Ecto neural progenitor cell (in vitro differentiated cells): Measurements from ENCODE around the gene KRT9.
"Not testable (repeated sequence)": the region's sequence is repeated elsewhere in the genome, so short reads cannot be mapped to it uniquely, and the experiment has no call there.

Experiments used
- DNase-seq: peaks from one replicate; pipeline ENCODE4 v3.0.0-alpha.2; 2018; ENCODE audit warnings: low spot score

The KRT9 gene

GRCh38 chr17:41600318-41600717, 28.5 kb upstream of the KRT9 start:
- DNase-seq = no peak

- DNase-seq = no peak
These were observed 27.8 kb upstream of the KRT9 start for GRCh38 chr17:41599680-41600079.

GRCh38 chr17:41595585-41595984, 23.7 kb upstream of the KRT9 start:
- no peak for DNase-seq

- DNase-seq = no peak
These were observed 22.6 kb upstream of the KRT9 start for GRCh38 chr17:41594363-41594915.

GRCh38 chr17:41593306-41593981, 21.6 kb upstream of the KRT9 start:
- DNase-seq = no peak

- no peak for DNase-seq
These were observed 20.9 kb upstream of the KRT9 start for GRCh38 chr17:41592601-41593305.

- DNase-seq = no peak
These were observed 17.4 kb upstream of the KRT9 start for GRCh38 chr17:41589301-41589700.

- DNase-seq = no peak
These were observed 16.4 kb upstream of the KRT9 start for GRCh38 chr17:41588126-41588810.

- no peak for DNase-seq
These were observed 15.1 kb upstream of the KRT9 start, which contains the start of gene KRT14 for GRCh38 chr17:41586863-41587495. KRT14 (minus strand) TSS chr17:41586895; CDS start chr17:41586834, 61 bp downstream.

GRCh38 chr17:41585301-41586056, 13.6 kb upstream of the KRT9 start:
- DNase-seq = no peak

- DNase-seq = not testable (repeated sequence)
These were observed 12.6 kb upstream of the KRT9 start for GRCh38 chr17:41584331-41584927.

- DNase-seq = no peak
These were observed 11.6 kb upstream of the KRT9 start for GRCh38 chr17:41583137-41584127.

- not testable (repeated sequence) for DNase-seq
These were observed 10.5 kb upstream of the KRT9 start for GRCh38 chr17:41582061-41582968.

- DNase-seq = no peak
These were observed 9.7 kb upstream of the KRT9 start for GRCh38 chr17:41581366-41582060.

- no peak for DNase-seq
These were observed 9.0 kb upstream of the KRT9 start for GRCh38 chr17:41580687-41581365.

GRCh38 chr17:41580244-41580575, 8.4 kb upstream of the KRT9 start:
- no peak for DNase-seq

GRCh38 chr17:41579484-41580243, 7.8 kb upstream of the KRT9 start:
- peak; percentile 97 for DNase-seq
